Fibroblast of skin of abdomen (primary cell): ENCODE results near the gene FAIM2.
"Not testable (repeated sequence)": the region's sequence is repeated elsewhere in the genome, so short reads cannot be mapped to it uniquely, and the experiment has no call there.

Source experiments
- DNase-seq: peaks from one replicate; pipeline ENCODE4 v3.0.0-alpha.2; 2013

The FAIM2 gene

DNA sequence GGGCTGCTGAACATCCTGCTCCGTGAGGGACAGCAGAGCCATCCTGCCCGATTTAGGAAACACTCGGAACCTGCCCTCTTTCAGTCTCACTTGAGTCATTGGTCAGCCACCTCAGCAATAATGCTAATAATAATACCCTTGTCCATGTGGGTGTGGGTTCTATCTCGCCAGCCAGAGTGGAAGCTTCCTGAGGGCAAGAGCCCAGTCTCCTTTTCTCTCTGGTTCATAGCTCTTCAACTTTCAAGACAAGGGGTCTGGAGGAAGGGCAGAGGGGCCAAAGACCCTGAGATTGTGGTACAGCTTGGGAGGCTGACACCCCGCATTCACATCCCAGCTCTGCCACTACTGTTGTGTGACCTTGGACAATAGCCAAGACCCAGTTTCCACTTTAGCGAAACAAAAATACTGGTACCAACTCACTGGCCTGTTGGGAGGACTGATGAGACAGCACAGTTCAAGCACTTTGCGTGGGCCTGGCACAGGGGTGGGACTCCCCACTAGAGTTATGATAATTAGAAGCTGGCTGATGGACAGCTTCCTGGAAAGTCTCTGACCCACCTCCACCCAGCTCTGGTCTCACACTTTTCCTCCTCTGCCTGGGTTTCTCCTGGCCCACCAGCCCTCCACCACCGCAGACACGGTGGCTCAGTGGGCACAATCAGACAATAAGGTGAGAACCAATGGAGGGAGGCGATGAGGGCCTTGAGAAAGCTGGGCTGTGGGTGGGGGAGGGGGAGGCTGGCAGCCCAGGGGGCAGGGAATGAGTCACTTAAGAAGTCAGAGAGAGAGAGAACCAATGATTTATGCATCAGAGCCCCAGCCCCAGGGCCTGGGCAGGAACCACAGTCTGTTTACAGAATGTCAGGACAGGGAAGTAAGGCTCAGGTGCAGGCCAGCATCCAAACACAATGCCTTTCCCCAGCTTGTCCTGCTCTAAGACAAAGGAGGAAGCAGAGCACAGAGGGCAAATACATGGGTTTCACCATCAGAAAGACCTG lies 9.6 kb downstream of the FAIM2 start:
- DNase-seq, result peak; percentile 22

DNA sequence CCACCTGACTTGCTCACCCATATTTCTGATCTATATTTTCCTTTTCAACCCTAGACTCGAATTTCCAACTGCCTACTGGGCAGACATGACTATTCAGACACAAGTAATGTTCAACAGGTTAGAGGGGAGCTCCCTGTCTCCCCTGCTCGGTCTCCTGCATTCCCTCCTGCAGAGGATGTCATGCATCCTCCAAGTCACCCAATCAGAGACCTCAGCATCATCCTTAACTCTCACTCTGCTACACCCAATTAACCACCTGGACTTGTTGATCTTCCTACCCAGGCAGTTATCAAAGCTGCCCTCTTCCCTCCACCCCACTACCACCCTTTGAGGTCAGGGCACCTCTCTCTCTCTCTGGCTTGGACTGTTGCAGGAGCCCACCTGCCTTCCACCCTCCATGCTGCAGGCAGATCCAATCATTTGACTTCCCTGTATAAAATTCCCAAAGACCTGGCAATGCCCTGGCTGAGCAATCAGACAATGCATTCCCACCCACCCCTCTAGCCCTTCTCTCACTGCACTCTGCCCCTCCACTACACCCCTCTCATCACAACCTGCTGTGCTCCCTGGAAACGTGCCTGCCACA lies 10.9 kb downstream of the FAIM2 start:
- DNase-seq, result no peak

- DNase-seq, result no peak
Observed at GRCh38 chr12:49892084-49892731, 11.5 kb downstream of the FAIM2 start.

DNA sequence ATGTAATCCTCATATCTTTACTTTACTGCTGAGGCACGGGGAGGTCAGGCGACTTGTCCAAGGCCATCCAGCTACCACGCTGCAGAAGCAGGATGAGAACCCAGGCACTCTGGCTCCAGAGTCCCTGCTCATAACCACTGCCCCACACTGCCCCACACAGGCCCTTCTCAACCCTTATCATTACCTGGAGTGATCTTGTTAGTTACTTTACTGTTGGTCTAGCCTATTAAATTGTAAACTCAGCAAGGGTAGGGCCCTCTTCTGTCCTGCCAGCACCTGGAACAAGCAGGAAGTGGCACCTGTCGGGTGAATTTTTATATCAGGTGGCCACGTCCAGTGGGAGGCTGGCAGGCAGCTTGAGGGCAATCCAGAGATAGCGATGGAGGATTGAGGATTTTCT lies 12.2 kb downstream of the FAIM2 start:
- DNase-seq, result no peak

- no peak for DNase-seq
Observed at GRCh38 chr12:49891012-49891411, 12.7 kb downstream of the FAIM2 start.

GRCh38 chr12:49890096-49890461 lies 13.6 kb downstream of the FAIM2 start:
- DNase-seq, result no peak

- no peak for DNase-seq
Observed at GRCh38 chr12:49889361-49890095, 14.2 kb downstream of the FAIM2 start.

- no peak for DNase-seq
Observed at GRCh38 chr12:49888461-49889151, 15.1 kb downstream of the FAIM2 start.

DNA sequence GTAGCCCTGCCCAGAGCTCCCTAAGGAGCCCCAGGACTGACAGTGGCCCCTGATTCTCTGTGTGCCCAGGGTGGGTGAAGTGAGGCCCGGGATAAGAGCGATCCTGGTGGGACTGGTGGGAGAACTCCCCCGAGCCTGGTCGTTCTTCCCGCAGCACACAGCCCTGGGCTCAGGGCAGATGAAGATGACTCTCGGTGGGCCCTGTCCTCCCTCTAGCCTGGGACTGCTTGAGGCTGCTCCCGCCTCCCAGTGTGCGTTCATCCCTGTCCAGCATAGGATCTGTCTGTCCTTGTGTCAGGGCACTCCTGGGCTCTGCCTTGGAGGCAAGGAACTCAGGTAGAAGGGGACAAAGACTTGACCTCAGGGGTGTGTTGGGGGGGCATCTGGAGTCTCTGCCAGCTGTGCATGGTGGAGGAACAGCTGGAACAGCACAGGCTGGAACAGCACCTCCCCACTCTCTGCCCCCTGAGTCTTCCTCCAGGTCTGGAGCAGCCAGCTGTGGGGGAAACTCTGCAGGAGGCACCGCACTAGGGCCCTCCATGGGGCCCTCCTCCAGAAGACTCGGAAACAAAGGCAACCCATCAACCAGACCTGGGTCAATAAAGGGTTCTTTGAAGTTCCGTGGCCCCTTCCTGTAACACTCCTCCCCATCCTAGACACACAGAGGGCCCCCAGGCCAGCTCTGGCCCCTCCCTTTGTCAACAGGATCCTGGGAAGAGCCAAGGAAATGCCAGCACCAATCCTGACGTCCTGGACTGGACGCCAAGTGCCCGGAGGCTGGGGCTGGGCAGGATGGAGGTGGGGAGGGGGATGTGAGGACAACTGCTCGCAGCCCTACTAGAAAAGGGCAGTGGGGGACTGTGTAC lies 15.9 kb downstream of the FAIM2 start:
- DNase-seq, result no peak

- no peak for DNase-seq
Observed at GRCh38 chr12:49887091-49887490, 16.6 kb downstream of the FAIM2 start.

DNA sequence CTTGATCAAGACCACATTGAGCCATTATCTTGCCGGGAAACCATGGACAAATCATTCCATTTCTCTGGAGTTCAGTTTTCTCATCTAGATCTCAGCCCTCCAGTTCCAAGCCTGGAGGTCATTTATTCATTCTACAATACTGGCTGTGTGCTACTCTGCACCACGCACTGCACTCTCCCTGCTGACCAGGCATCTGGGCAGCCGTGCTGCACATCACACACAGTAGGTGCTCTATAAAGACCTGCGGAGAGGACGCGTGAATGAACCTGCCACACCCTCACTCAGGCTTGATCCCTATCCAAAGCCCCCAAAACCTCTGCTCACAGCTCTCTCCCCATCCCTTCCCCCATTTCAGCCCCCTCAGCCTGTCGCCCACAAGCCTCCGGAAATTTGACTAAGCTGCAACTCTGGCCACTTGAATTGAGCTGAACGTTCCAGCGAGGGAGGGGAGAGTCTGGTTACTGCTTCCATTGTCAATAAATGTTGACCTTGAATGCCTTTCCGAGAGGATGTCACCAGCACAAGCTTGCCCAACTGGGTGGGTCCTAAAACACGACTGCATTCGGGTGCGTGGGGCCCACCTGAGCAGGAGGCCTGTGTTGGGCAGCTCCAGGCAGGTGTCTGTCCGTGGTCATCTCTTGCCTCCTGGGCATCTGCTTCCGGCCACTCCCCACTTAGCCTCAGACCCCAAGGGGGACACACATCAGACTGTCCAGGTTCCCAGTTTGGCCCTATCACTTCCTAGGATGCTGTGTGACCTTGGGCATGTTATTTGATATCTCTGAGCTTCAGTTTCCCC lies 17.8 kb downstream of the FAIM2 start:
- no peak for DNase-seq

GRCh38 chr12:49885118-49885517 lies 18.6 kb downstream of the FAIM2 start:
- no peak for DNase-seq

DNA sequence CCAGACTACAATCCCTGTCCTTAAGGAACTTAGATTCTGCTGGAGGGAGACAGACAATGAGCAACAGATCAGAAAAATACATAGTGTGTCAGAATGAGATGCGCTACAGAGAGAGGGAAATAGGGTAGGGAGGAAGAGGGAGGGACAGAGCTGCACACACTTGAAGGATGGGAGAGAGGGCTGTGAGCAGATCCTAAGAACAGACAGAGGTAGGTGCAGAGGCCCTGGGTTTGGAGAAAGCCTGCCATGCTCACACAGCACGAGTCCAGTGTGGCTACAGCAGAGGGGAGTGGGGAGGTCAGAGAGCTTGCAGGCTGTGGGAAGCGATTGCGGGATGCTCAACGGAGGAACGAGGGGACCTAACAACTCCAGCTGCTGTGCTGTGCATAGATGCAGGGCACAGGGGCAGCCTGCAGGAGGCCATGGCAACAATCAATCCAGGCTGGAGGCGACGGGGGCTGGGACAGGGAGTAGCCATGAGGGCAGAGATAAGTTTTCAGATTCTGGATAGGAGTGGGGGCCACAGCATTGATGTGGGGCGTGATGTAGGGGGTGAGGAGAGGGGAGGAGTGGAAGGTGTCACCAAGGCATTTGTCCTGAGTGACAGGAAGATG lies 20.7 kb downstream of the FAIM2 start:
- no peak for DNase-seq

GRCh38 chr12:49882248-49882850 lies 21.4 kb downstream of the FAIM2 start:
- DNase-seq, result no peak

GRCh38 chr12:49881415-49882247 lies 22.1 kb downstream of the FAIM2 start:
- no peak for DNase-seq

DNA sequence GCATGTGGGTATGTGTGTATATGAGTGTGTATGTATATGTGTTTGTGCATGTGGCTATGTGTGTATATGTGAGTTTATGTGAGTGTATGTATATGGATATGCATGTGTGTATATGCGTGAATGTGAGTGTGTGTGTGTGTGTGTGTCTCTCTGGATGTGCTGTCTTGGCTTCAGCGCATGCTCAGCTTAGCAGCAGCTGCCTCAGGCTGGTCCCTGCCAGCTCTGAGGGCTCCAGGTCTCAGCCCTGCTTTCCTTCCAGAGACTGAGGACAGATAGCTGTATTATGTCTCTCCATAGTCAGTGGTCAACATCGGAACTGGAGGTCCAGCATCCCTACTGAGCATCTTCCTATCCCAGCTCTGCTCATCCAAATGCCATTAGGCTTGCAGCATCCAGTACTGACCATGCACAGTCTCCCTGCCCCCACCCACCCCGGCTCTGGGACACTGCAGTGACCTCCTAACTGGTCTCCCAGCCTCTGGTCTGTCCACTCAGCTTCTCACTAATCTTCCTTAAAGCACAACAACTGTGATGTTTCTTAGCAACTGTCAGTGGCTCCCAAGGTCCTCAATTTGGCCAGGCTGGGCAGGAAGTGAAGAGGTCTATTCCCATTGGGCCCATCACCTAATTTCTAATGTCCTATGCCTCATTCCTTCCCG lies 22.8 kb downstream of the FAIM2 start:
- no peak for DNase-seq

GRCh38 chr12:49879065-49879464 lies 24.6 kb downstream of the FAIM2 start:
- DNase-seq, result not testable (repeated sequence)

GRCh38 chr12:49878021-49878420 lies 25.7 kb downstream of the FAIM2 start:
- DNase-seq, result no peak
